Measurements from ENCODE around the gene CDCA3. TPM values are rescaled to one million over a fixed set of nuclear protein-coding genes. Genes with fewer than 3 reads are reported as not detected.
"Not testable (repeated sequence)": the region's sequence is repeated elsewhere in the genome, so short reads cannot be mapped to it uniquely, and the experiment has no call there.

Gene CDCA3
- total RNA-seq, 2 experiments from 2014 or later: 96.5 to 101 TPM

- DNase-seq: peak; percentile 68
- POLR2A ChIA-PET: interaction anchor here (0.7 to 11.4 kb wide), 21 partner anchors 13 to 339 kb away, joined by 3 to 312 read pairs (median 10); partner anchors contain the start of genes C12orf57, CD4, CDCA3 and COPS7A
- CTCF ChIA-PET: interaction anchor here (1.3 to 11.4 kb wide), 16 partner anchors 11 to 305 kb away, joined by 3 to 161 read pairs (median 13); partner anchors contain the start of genes C12orf57, CDCA3, LRRC23 and MLF2
- H3K9me3 Mint-ChIP-seq: no peaks in the 10 kb centered on the region
- H3K4me3 Mint-ChIP-seq: peak overlapping the region; percentile 93
- peaks cover 62% of the 10 kb centered on the region for H3K36me3 Mint-ChIP-seq (ENCODE audit: low read depth)
- no peaks in the 10 kb centered on the region for H3K27me3 Mint-ChIP-seq
- H3K27ac Mint-ChIP-seq: peak overlapping the region; percentile 90
- H3K4me1 Mint-ChIP-seq: peaks cover 68% of the 10 kb centered on the region
Observed at GRCh38 chr12:6871052-6871957, 20.2 kb upstream of the CDCA3 start.

- ChIA-PET POLR2A (interaction anchor here (1.7 to 11.4 kb wide), 7 partner anchors 12 to 90 kb away, joined by 7 to 312 read pairs (median 34); partner anchors contain the start of genes C12orf57, CD4, CDCA3 and RNU7-1), CTCF (interaction anchor here (1.0 to 11.4 kb wide), 9 partner anchors 18 to 146 kb away, joined by 3 to 161 read pairs (median 7); partner anchors contain the start of genes CDCA3 and USP5)
- DNase-seq, H3K9me3 Mint-ChIP-seq, H3K27me3 Mint-ChIP-seq: not testable (repeated sequence)
- H3K27ac Mint-ChIP-seq: peak overlapping the region; percentile 90
- H3K4me3 Mint-ChIP-seq: peak overlapping the region; percentile 54
- H3K36me3 Mint-ChIP-seq (ENCODE audit: low read depth): peaks cover 65% of the 10 kb centered on the region
- H3K4me1 Mint-ChIP-seq: peaks cover 64% of the 10 kb centered on the region
Observed at GRCh38 chr12:6870304-6870703, 19.2 kb upstream of the CDCA3 start.

- Mint-ChIP-seq H3K4me1 (peaks cover 58% of the 10 kb centered on the region), H3K36me3 (ENCODE audit: low read depth) (peaks cover 72% of the 10 kb centered on the region)
- CTCF ChIA-PET: interaction anchor here (0.6 to 11.4 kb wide), 32 partner anchors 9 to 244 kb away, joined by 3 to 161 read pairs (median 5); partner anchors contain the start of genes C12orf57, C1RL, CD4 and CDCA3
Observed at GRCh38 chr12:6869049-6870021, 18.2 kb upstream of the CDCA3 start.

GRCh38 chr12:6868211-6869048, 17.3 kb upstream of the CDCA3 start:
- ChIA-PET CTCF (interaction anchor here (1.3 to 11.4 kb wide), 12 partner anchors 16 to 187 kb away, joined by 3 to 161 read pairs (median 8); partner anchors contain the start of genes C12orf57, CD4, CDCA3 and RNU7-1), POLR2A (interaction anchor here (0.9 to 11.4 kb wide), 22 partner anchors 10 to 227 kb away, joined by 3 to 312 read pairs (median 6); partner anchors contain the start of genes C12orf57, CDCA3, COPS7A and ENO2)
- Mint-ChIP-seq H3K27me3 (no peaks in the 10 kb centered on the region), H3K4me3 (peak overlapping the region; percentile 97), H3K27ac (peak overlapping the region; percentile 90), H3K36me3 (ENCODE audit: low read depth) (peaks cover 76% of the 10 kb centered on the region), H3K4me1 (peaks cover 54% of the 10 kb centered on the region), H3K9me3 (no peaks in the 10 kb centered on the region)
- DNase-seq: peak; percentile 22

More at GRCh38 chr12:6869049-6870021, 18.2 kb upstream of the CDCA3 start:
- H3K27ac Mint-ChIP-seq: peak overlapping the region; percentile 90
- peak overlapping the region; percentile 97 for H3K4me3 Mint-ChIP-seq
- no peaks in the 10 kb centered on the region for H3K27me3 Mint-ChIP-seq
- DNase-seq: peak; percentile 88
- POLR2A ChIA-PET: interaction anchor here (0.9 to 11.4 kb wide), 21 partner anchors 10 to 238 kb away, joined by 3 to 312 read pairs (median 5); partner anchors contain the start of genes C12orf57, CDCA3, LRRC23 and P3H3
- H3K9me3 Mint-ChIP-seq: no peaks in the 10 kb centered on the region

- CTCF ChIA-PET: interaction anchor here (1.0 to 11.4 kb wide), 4 partner anchors 15 to 114 kb away, joined by 3 to 161 read pairs (median 12); partner anchors contain the start of genes CDCA3, MLF2 and USP5
- peak within 1 kb of the TSS; percentile 97 for H3K4me3 Mint-ChIP-seq
Observed at GRCh38 chr12:6867413-6868210, 16.5 kb upstream of the CDCA3 start, which contains the start of gene TPI1. TSS of gene TPI1 (plus strand) at chr12:6867531. CDS start at chr12:6867567, 36 bp downstream.

GRCh38 chr12:6866920-6867412, 15.9 kb upstream of the CDCA3 start:
- Mint-ChIP-seq H3K27ac (peak overlapping the region; percentile 95), H3K4me3 (peak overlapping the region; percentile 97), H3K4me1 (peaks cover 47% of the 10 kb centered on the region), H3K36me3 (ENCODE audit: low read depth) (peaks cover 73% of the 10 kb centered on the region), H3K27me3 (no peaks in the 10 kb centered on the region), H3K9me3 (no peaks in the 10 kb centered on the region)
- ChIA-PET CTCF (interaction anchor here (0.7 to 11.4 kb wide), 4 partner anchors 9 to 114 kb away, joined by 3 to 161 read pairs (median 4); partner anchors contain the start of genes CDCA3, MLF2 and USP5), POLR2A (interaction anchor here (0.7 to 11.4 kb wide), 24 partner anchors 8 to 424 kb away, joined by 3 to 312 read pairs (median 4); partner anchors contain the start of genes C12orf57, CDCA3, COPS7A and ENO2)
- no peak for DNase-seq

More at GRCh38 chr12:6867413-6868210, 16.5 kb upstream of the CDCA3 start, which contains the start of gene TPI1:
- Mint-ChIP-seq H3K9me3 (no peaks in the 10 kb centered on the region), H3K4me1 (peaks cover 54% of the 10 kb centered on the region), H3K27me3 (no peaks in the 10 kb centered on the region), H3K36me3 (ENCODE audit: low read depth) (peaks cover 75% of the 10 kb centered on the region), H3K27ac (peak within 1 kb of the TSS; percentile 95)
- peak; percentile 83 for DNase-seq
- POLR2A ChIA-PET: interaction anchor here (0.7 to 11.4 kb wide), 26 partner anchors 9 to 424 kb away, joined by 3 to 312 read pairs (median 4); partner anchors contain the start of genes C12orf57, CDCA3, COPS7A and ENO2

- Mint-ChIP-seq H3K27ac (peak overlapping the region; percentile 95), H3K4me3 (peak overlapping the region; percentile 97), H3K9me3 (no peaks in the 10 kb centered on the region), H3K4me1 (peaks cover 41% of the 10 kb centered on the region), H3K27me3 (no peaks in the 10 kb centered on the region), H3K36me3 (ENCODE audit: low read depth) (peaks cover 70% of the 10 kb centered on the region)
- ChIA-PET CTCF (interaction anchor here (0.7 to 11.4 kb wide), 4 partner anchors 9 to 247 kb away, joined by 3 to 161 read pairs (median 4); partner anchors contain the start of genes CDCA3 and USP5), POLR2A (interaction anchor here (0.7 to 11.4 kb wide), 20 partner anchors 10 to 257 kb away, joined by 3 to 312 read pairs (median 4); partner anchors contain the start of genes C12orf57, CDCA3, COPS7A and LRRC23)
- no peak for DNase-seq
Observed at GRCh38 chr12:6866163-6866919, 15.3 kb upstream of the CDCA3 start.

GRCh38 chr12:6865307-6865706, 14.2 kb upstream of the CDCA3 start:
- not testable (repeated sequence) for H3K27ac Mint-ChIP-seq, H3K4me3 Mint-ChIP-seq
- POLR2A ChIA-PET: interaction anchor here (0.6 to 11.4 kb wide), 4 partner anchors 8 to 325 kb away, joined by 3 to 312 read pairs (median 3); partner anchors contain the start of genes CDCA3, SPSB2 and USP5

GRCh38 chr12:6863586-6864321, 12.7 kb upstream of the CDCA3 start:
- DNase-seq: no peak
- Mint-ChIP-seq H3K4me3 (no peak overlapping the region), H3K27me3 (no peaks in the 10 kb centered on the region), H3K36me3 (ENCODE audit: low read depth) (peaks cover 64% of the 10 kb centered on the region), H3K9me3 (no peaks in the 10 kb centered on the region), H3K4me1 (peaks cover 15% of the 10 kb centered on the region), H3K27ac (no peak overlapping the region)
- POLR2A ChIA-PET: interaction anchor here (1.2 to 11.4 kb wide), 2 partner anchors 9 to 12 kb away, joined by 5 to 312 read pairs; partner anchors contain the start of genes CDCA3, SPSB2 and USP5
- CTCF ChIA-PET: interaction anchor here (0.8 to 11.4 kb wide), 3 partner anchors 12 to 30 kb away, joined by 3 to 161 read pairs (median 3); partner anchors contain the start of genes CDCA3 and USP5

More at GRCh38 chr12:6865307-6865706, 14.2 kb upstream of the CDCA3 start:
- CTCF ChIA-PET: interaction anchor here (1.1 to 11.4 kb wide), 3 partner anchors 13 to 246 kb away, joined by 3 to 161 read pairs (median 3); partner anchors contain the start of genes CDCA3 and USP5
- Mint-ChIP-seq H3K36me3 (ENCODE audit: low read depth) (peaks cover 70% of the 10 kb centered on the region), H3K4me1 (peaks cover 31% of the 10 kb centered on the region)
- not testable (repeated sequence) for H3K9me3 Mint-ChIP-seq, DNase-seq, H3K27me3 Mint-ChIP-seq
